ENCODE data around the gene ELMO2. TPM values are rescaled to one million over a fixed set of nuclear protein-coding genes. Genes with fewer than 3 reads are reported as not detected.

ELMO2 gene
- total RNA-seq, 2 donors from 2014 or later: 20.0 to 24.7 TPM

GRCh38 chr20:46353500-46354206 lies 52.8 kb downstream of the ELMO2 start:
- H3K9me3 ChIP-seq: no peaks in the 10 kb centered on the region
- H3K4me3 ChIP-seq: no peak overlapping the region
- H3K9ac ChIP-seq (ENCODE audit: low read depth in 2 of 2, low read length in 2 of 2): no peak overlapping the region
- no peaks in the 10 kb centered on the region for H3K36me3 ChIP-seq
- no peak for DNase-seq
- no peak overlapping the region for H3K27ac ChIP-seq
- no peaks in the 10 kb centered on the region for H3K4me1 ChIP-seq
- H3K27me3 ChIP-seq: no peaks in the 10 kb centered on the region
- no peak for TF ChIP-seq CTCF (IDR thresholded peaks at IDR 0.05)
- intact Hi-C loops (cut with DNase I): no loop called here

- Histone ChIP-seq H3K4me1 (no peaks in the 10 kb centered on the region), H3K36me3 (no peaks in the 10 kb centered on the region), H3K9me3 (no peaks in the 10 kb centered on the region), H3K4me3 (no peak overlapping the region), H3K9ac (ENCODE audit: low read depth in 2 of 2, low read length in 2 of 2) (no peak overlapping the region), H3K27me3 (no peaks in the 10 kb centered on the region), H3K27ac (no peak overlapping the region)
- no peak for DNase-seq
- intact Hi-C loops (cut with DNase I): no loop called here
- no peak for TF ChIP-seq CTCF (IDR thresholded peaks at IDR 0.05)
Observed at GRCh38 chr20:46352370-46352938, 54.0 kb downstream of the ELMO2 start.

GRCh38 chr20:46351357-46352058 lies 54.9 kb downstream of the ELMO2 start:
- Histone ChIP-seq H3K4me3 (no peak overlapping the region), H3K9me3 (no peaks in the 10 kb centered on the region), H3K27me3 (no peaks in the 10 kb centered on the region), H3K4me1 (no peaks in the 10 kb centered on the region), H3K27ac (no peak overlapping the region), H3K36me3 (no peaks in the 10 kb centered on the region), H3K9ac (ENCODE audit: low read depth in 2 of 2, low read length in 2 of 2) (no peak overlapping the region)
- TF ChIP-seq CTCF (IDR thresholded peaks at IDR 0.05): no peak
- no peak for DNase-seq
- intact Hi-C loops (cut with DNase I): no loop called here

- Histone ChIP-seq H3K36me3 (no peaks in the 10 kb centered on the region), H3K9me3 (no peaks in the 10 kb centered on the region), H3K4me1 (no peaks in the 10 kb centered on the region), H3K27ac (no peak overlapping the region), H3K4me3 (no peak overlapping the region), H3K9ac (ENCODE audit: low read depth in 2 of 2, low read length in 2 of 2) (no peak overlapping the region), H3K27me3 (no peaks in the 10 kb centered on the region)
- no peak for TF ChIP-seq CTCF (IDR thresholded peaks at IDR 0.05)
- intact Hi-C loops (cut with DNase I): no loop called here
- DNase-seq: no peak
Observed at GRCh38 chr20:46350986-46351267, 55.5 kb downstream of the ELMO2 start.

- intact Hi-C loops (cut with DNase I): no loop called here
- TF ChIP-seq CTCF (IDR thresholded peaks at IDR 0.05): no peak
- no peaks in the 10 kb centered on the region for H3K36me3 ChIP-seq
- H3K4me1 ChIP-seq: no peaks in the 10 kb centered on the region
- no peak overlapping the region for H3K27ac ChIP-seq
- H3K9ac ChIP-seq (ENCODE audit: low read depth in 2 of 2, low read length in 2 of 2): no peak overlapping the region
- no peaks in the 10 kb centered on the region for H3K27me3 ChIP-seq
- H3K9me3 ChIP-seq: no peaks in the 10 kb centered on the region
- DNase-seq: no peak
- H3K4me3 ChIP-seq: no peak overlapping the region
Observed at GRCh38 chr20:46350201-46350985, 56.0 kb downstream of the ELMO2 start.
